PC-3 (cell line): ENCODE results near the gene ENG. TPM values are rescaled to one million over a fixed set of nuclear protein-coding genes. Genes with fewer than 3 reads are reported as not detected.

Experiments used
- ATAC-seq: fragments of 200-7000 bp; cut with Tn5 transposase; 2 replicates; pipeline ENCODE4 v1.9.1; 2020; ENCODE audit warnings: mild to moderate bottlenecking, moderate library complexity
- BruUV-seq: library from RNA; stranded (reverse); fragments of 400-500 nt; replicated peaks from 2 replicates; lab custom pipeline; 2021; lab: Mats Ljungman, UMichigan
- CTCF ChIA-PET: fragments of 300-600 bp; sonication (Branson Sonifier 250); formaldehyde crosslinking; loops from one replicate; lab custom pipeline; 2022; ENCODE audit warnings: antibody characterized with exemption; lab: Charles Lee
- POLR2A ChIA-PET: fragments of 300-600 bp; sonication (Branson Sonifier 250); formaldehyde crosslinking; loops from one replicate; lab custom pipeline; 2022; ENCODE audit warnings: antibody characterized with exemption; ENCODE audit not compliant: unreplicated experiment; lab: Charles Lee
- DNase-seq: peaks from one replicate; pipeline ENCODE4 v3.0.0-alpha.2; 2015
- H2AFZ ChIP-seq: fragments of 300-600 bp; sonication (generic); 2 replicates; pipeline ENCODE4 v1.6.0; 2016; ENCODE audit warnings: antibody characterized with exemption, low read length
- H3F3A ChIP-seq: fragments of 300-600 bp; sonication (generic); one replicate; pipeline ENCODE4 v1.6.0; 2017; ENCODE audit warnings: antibody characterized with exemption, low read length, control low read depth, mild to moderate bottlenecking; ENCODE audit not compliant: unreplicated experiment
- H3K27ac ChIP-seq: fragments of 300-600 bp; sonication (generic); 2 replicates; pipeline ENCODE4 v1.5.1; 2016; ENCODE audit warnings: mild to moderate bottlenecking, low read length
- H3K27me3 ChIP-seq: fragments of 300-600 bp; sonication (generic); 2 replicates; pipeline ENCODE4 v1.6.1; 2016; ENCODE audit warnings: low read length, mixed read lengths
- H3K36me3 ChIP-seq: fragments of 300-600 bp; sonication (generic); 2 replicates; pipeline ENCODE4 v1.6.1; 2016; ENCODE audit warnings: low read depth, mixed run types, low read length, mixed read lengths
- H3K4me1 ChIP-seq: fragments of 300-600 bp; sonication (generic); 2 replicates; pipeline ENCODE4 v1.5.1; 2016; ENCODE audit warnings: low read length; ENCODE audit not compliant: insufficient read depth
- H3K4me2 ChIP-seq: fragments of 300-600 bp; sonication (generic); 2 replicates; pipeline ENCODE4 v1.6.0; 2016; ENCODE audit warnings: low read length
- H3K4me3 ChIP-seq: fragments of 300-600 bp; sonication (generic); 2 replicates; pipeline ENCODE4 v1.5.1; 2016; ENCODE audit warnings: mild to moderate bottlenecking, low read length, mixed read lengths
- H3K79me2 ChIP-seq: fragments of 300-600 bp; sonication (generic); 2 replicates; pipeline ENCODE4 v1.6.1; 2017; ENCODE audit warnings: low read length, mixed read lengths
- H3K9ac ChIP-seq: fragments of 300-600 bp; sonication (generic); 2 replicates; pipeline ENCODE4 v1.6.0; 2016; ENCODE audit warnings: mild to moderate bottlenecking, low read length
- H3K9me2 ChIP-seq: fragments of 300-600 bp; sonication (generic); replicated peaks from 2 replicates; pipeline ENCODE4 v1.6.1; 2016; ENCODE audit warnings: mixed run types, low read length, mixed read lengths
- H3K9me3 ChIP-seq: fragments of 300-600 bp; sonication (generic); 2 replicates; pipeline ENCODE4 v1.6.1; 2016; ENCODE audit warnings: low read length, mixed read lengths
- H4K20me1 ChIP-seq: fragments of 300-600 bp; sonication (generic); 2 replicates; pipeline ENCODE4 v1.6.1; 2016; ENCODE audit warnings: low read length, mixed read lengths
- CTCF ChIP-seq: fragments of 300-600 bp; sonication (generic); conservative IDR thresholded peaks from 2 replicates; pipeline ENCODE4 v1.5.1; 2017; ENCODE audit warnings: antibody characterized with exemption, low read depth, mild to moderate bottlenecking, low read length
- EZH2 ChIP-seq: fragments of 300-600 bp; sonication (generic); IDR thresholded peaks from one replicate; pipeline ENCODE4 v1.6.1; 2017; ENCODE audit warnings: antibody characterized with exemption, mild to moderate bottlenecking, low read length; ENCODE audit not compliant: unreplicated experiment
- EZH2phosphoT487 ChIP-seq: fragments of 300-600 bp; sonication (generic); IDR thresholded peaks from 2 replicates; pipeline ENCODE4 v1.6.1; 2018; ENCODE audit warnings: mild to moderate bottlenecking, antibody characterized with exemption, low read length, borderline replicate concordance
- intact Hi-C: fragments of 100-400 bp; cut with micrococcal nuclease; formaldehyde crosslinking; loops from 2 replicates; pipeline ENCODE4 v1.9.0; 2023
- total RNA-seq: library from RNA; depleted of rRNA; stranded (reverse); fragments of >200 nt; gene quantifications from 2 replicates; pipeline ENCODE4 v1.2.3, GENCODE V29; 2014

Gene ENG
- total RNA-seq, 1 experiment from 2014 or later, result 1.1 TPM

- CTCF ChIA-PET, result no interaction called here
- no peak for ATAC-seq
These were observed 43.9 kb downstream of the ENG start for GRCh38 chr9:127810378-127811187.

GRCh38 chr9:127809540-127810377 is 44.7 kb downstream of the ENG start:
- POLR2A ChIA-PET, result no interaction called here
- Histone ChIP-seq H3K27me3 (no peaks in the 10 kb centered on the region), H2AFZ (no peak overlapping the region), H3K27ac (no peak overlapping the region), H3K9ac (no peak overlapping the region), H3K36me3 (peaks cover 16% of the 10 kb centered on the region), H3K9me2 (no peaks in the 10 kb centered on the region), H4K20me1 (no peaks in the 10 kb centered on the region), H3K4me2 (no peak overlapping the region), H3K9me3 (no peaks in the 10 kb centered on the region), H3K4me1 (no peaks in the 10 kb centered on the region), H3K79me2 (peaks cover 18% of the 10 kb centered on the region), H3K4me3 (no peak overlapping the region), H3F3A (no peaks in the 10 kb centered on the region)
- intact Hi-C loops, result no loop called here
- no peak for ATAC-seq
- CTCF ChIA-PET, result no interaction called here
- BruUV-seq, result no TSS peak
- no peak for TF ChIP-seq CTCF
- TF ChIP-seq EZH2phosphoT487, result no peak
- TF ChIP-seq EZH2, result no peak
- DNase-seq, result no peak

More at GRCh38 chr9:127810378-127811187, 43.9 kb downstream of the ENG start:
- no peak overlapping the region for H2AFZ ChIP-seq
- H3K36me3 ChIP-seq, result peaks cover 15% of the 10 kb centered on the region
- no peaks in the 10 kb centered on the region for H3K9me2 ChIP-seq
- POLR2A ChIA-PET, result no interaction called here
- H3K4me2 ChIP-seq, result no peak overlapping the region
- H3K9me3 ChIP-seq, result no peaks in the 10 kb centered on the region
- no peaks in the 10 kb centered on the region for H3F3A ChIP-seq
- H3K27me3 ChIP-seq, result no peaks in the 10 kb centered on the region
- no peaks in the 10 kb centered on the region for H3K4me1 ChIP-seq
- DNase-seq, result no peak
- H3K27ac ChIP-seq, result no peak overlapping the region
- BruUV-seq, result no TSS peak
- intact Hi-C loops, result no loop called here
- H3K79me2 ChIP-seq, result peaks cover 10% of the 10 kb centered on the region
- H3K4me3 ChIP-seq, result no peak overlapping the region
- TF ChIP-seq EZH2phosphoT487, result no peak
- no peak for TF ChIP-seq EZH2
- no peak for TF ChIP-seq CTCF
- H4K20me1 ChIP-seq, result no peaks in the 10 kb centered on the region
- H3K9ac ChIP-seq, result no peak overlapping the region
